GM13977 (cell line): ENCODE measurements around the gene HIF1AN.
"Not testable (repeated sequence)": the region's sequence is repeated elsewhere in the genome, so short reads cannot be mapped to it uniquely, and the experiment has no call there.

ENCODE experiments used
- DNase-seq: peaks from one replicate; pipeline ENCODE4 v3.0.0; 2012; ENCODE audit warnings: low spot score
- CTCF ChIP-seq: IDR thresholded peaks from 2 replicates; pipeline ENCODE4 v1.5.1; 2012; ENCODE audit warnings: mild to moderate bottlenecking, control low read depth; ENCODE audit not compliant: insufficient read depth; ENCODE audit errors: extremely low read depth, missing control alignments
- in situ Hi-C: fragments of 300-500 bp; cut with MboI; formaldehyde crosslinking; loops from one replicate; pipeline ENCODE4 v1.12.0; 2022; ENCODE audit warnings: low sequenced_read_pairs, low pct_unique_long_range_greater_than_20kb, mixed read lengths, inconsistent platforms; ENCODE audit not compliant: unreplicated experiment

The HIF1AN gene

GRCh38 chr10:100567249-100567648, 31.5 kb downstream of the HIF1AN start:
- no peak for TF ChIP-seq CTCF
- DNase-seq, result no peak
- in situ Hi-C loops, result no loop called here

- DNase-seq, result no peak
- in situ Hi-C loops, result no loop called here
- TF ChIP-seq CTCF, result no peak
Observed at GRCh38 chr10:100567826-100568225, 32.1 kb downstream of the HIF1AN start.

- no peak for TF ChIP-seq CTCF
- DNase-seq, result no peak
- in situ Hi-C loops, result no loop called here
Observed at GRCh38 chr10:100568912-100569311, 33.2 kb downstream of the HIF1AN start.

GRCh38 chr10:100569687-100570481, 34.1 kb downstream of the HIF1AN start:
- DNase-seq, result no peak
- peak; percentile 9 for TF ChIP-seq CTCF
- in situ Hi-C loops, result no loop called here

- no peak for TF ChIP-seq CTCF
- in situ Hi-C loops, result no loop called here
- DNase-seq, result no peak
Observed at GRCh38 chr10:100570506-100570905, 34.8 kb downstream of the HIF1AN start.

- DNase-seq, result no peak
- no peak for TF ChIP-seq CTCF
- in situ Hi-C loops, result no loop called here
Observed at GRCh38 chr10:100571084-100571856, 35.5 kb downstream of the HIF1AN start.

- not testable (repeated sequence) for DNase-seq
Observed at GRCh38 chr10:100575146-100575545, 39.4 kb downstream of the HIF1AN start.

More at GRCh38 chr10:100575146-100575545, 39.4 kb downstream of the HIF1AN start:
- in situ Hi-C loops, result not testable (repeated sequence)
